ENCODE measurements around the gene PANK4.

PANK4 gene

DNA sequence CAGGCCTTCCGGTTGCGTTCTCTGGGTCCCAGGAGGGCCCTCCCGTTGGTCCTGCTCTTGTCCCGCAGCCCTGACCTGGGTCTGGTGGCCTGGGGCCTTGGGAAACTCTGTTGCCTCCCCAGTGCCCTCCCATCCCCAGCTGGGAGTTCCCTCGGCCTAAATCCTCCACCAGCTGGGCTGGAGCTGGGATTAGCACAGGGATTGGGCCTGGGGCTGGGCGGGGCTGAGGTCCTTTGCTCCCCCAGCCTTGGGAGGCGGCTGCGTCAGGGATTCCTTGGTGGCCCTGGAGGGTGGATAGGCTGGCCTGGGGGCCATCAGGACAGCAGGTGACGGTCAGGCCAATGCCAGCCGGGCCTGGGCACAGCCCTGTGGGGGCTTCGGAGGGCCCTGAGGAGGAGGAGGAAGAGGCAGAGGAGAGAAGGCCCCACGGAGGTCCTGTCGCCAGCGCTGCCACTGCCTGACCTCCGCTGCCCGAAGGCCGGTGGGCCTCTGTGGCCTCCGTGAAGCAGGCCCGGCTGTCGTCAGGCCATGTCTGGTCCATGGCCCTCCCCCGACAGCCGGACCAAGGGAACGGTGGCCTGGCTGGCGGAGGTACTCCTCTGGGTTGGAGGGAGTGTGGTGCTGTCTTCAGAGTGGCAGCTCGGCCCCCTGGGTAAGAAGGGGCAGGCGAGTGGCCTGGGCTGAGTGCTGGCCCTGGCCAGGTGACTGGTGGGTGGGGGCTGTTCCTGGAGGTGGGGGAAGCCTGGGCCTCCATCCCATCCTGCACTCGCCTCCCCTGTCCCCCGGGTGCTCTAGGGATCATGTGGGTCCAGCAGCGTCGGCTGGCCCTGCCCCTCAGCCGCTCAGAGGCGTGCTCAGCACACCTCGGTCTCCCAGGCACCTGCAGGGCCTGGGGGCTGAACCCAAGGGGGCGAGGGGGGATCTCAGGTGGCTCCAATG, 50.1 kb downstream of the PANK4 start, which contains the start of gene PLCH2:
Gene PLCH2, plus strand, starts transcription at position 229 of the 939 bp plus-strand sequence. Its CDS starts 300 bp downstream, at position 529.
- DNase-seq (ENCODE audit: low read depth) = no peak

DNA sequence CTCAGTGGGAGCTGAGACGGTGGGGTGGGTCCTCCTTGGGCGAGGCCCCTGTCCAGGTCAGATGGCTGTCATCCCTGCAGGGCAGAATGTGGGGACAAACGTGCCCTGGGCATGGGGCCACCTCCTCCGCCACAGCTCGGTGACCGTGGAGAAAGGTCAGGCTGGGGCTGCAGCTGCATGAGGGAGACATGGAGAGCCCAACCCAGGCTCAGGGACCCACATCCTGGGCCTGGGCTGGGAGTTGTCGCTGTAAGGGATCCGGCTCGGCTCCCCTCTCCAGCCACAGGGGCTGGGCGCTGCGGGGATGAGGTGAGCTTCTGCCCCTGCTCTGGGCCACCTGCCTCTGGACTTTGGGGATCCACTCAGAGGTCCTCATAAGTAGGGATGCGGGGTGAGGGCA, 50.8 kb downstream of the PANK4 start:
- no peak for DNase-seq (ENCODE audit: low read depth)

DNA sequence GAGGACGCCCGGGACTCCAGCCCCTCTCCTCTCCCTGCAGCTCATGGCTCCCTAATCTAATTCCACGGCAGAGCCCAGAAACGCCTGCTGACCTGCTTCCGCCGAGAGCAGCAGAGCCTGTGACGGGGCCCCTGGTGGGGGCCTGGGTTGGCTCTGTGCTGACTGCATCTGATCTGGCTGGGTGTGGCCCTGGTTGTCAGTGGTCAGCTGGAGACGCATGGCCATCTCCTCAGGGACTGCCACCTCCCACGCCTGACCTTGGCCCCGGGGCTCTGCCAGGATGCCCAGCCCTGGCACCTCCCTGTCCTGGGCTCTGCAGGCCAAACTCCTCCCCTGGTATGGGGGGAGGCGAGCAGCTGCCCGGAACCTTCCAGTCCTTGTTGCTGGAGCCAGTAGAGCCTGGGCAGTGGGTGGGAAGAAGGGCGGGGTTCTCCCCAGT, 51.4 kb downstream of the PANK4 start:
- no peak for DNase-seq (ENCODE audit: low read depth)

DNA sequence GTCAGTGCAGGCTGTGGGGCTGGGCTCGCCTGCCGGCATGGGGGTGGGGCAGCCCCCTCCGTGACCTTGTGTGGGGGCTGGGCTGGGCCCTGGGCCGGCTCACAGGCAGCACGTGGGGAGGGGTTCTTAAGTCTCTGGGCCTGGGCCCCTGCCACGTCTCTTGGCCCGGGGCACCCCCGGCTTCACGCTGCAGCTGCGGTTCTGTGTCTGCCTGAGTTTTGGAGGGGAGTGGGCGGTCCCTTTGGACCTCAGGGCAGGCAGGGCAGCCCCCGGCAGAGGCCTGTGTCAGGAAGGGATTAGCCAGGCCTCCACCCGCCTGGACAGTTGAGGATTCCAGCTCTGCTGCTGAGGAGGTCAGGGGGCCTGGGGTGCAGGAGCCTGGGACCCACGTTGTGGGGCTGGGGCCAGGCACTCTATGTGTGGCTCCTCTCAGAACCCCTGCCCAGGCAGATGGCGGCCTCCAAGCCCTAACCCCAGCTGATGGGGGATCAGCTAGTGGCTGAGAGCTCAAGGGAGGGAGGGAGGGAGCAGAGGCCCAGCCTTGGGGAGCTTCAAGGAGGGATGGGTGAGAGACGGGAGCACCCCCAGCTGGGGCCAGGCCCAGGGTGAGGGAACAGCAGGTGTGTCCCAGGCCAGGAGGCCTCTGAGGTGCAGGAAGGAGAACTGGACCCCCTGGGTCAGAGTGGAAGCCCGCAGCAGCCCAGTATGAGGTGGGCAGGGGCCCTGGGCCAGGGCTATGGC, 52.1 kb downstream of the PANK4 start:
- DNase-seq (ENCODE audit: low read depth) = no peak

DNA sequence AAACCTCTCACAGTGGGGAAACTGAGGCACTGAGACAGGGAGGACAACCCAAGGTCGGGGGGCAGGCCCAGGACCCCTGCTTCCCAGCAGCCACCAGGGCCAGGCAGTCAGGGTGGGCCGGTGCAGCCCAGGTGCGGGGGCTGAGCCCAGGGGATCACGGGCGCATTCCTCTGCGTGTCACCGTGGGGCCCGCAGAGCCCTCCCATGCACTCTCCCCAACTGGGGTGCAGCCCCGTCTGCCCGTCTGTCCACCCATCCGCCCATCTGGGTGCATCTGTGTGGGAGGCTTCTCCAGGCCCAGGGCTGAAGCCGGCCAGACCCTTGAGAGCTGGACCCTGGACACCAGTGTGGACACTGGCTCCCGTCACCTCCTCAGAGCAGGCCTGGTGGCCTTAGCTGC, 53.2 kb downstream of the PANK4 start:
- DNase-seq (ENCODE audit: low read depth) = no peak

DNA sequence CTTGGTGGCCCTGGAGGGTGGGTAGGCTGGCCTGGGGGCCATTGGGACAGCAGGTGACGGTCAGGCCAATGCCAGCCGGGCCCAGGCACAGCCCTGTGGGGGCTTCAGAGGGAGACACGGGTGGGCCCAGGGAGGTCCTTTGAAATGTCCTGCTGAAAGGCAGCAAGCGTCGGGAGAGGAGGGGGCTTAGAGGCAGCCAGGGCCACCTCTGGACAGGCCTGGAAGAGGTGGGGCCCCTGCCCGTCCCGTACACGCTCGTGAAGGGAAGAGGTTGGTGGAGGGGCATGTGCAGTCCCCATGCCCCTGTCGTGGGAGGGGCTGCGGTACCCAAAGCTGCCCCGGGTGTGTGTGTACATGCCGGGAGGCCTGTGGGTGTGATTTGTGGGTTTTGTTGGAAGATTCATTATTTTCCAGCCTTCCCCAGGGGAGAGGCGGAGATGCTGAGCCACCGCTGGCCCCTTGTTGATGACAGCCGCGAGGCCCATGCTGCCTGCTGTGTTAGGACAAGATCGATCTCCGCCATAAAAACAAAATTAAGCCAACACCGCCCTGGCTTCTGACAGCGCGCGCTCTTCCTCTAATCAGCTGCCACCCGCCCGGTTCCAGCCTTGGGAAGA, 53.7 kb downstream of the PANK4 start:
- DNase-seq (ENCODE audit: low read depth) = no peak

DNA sequence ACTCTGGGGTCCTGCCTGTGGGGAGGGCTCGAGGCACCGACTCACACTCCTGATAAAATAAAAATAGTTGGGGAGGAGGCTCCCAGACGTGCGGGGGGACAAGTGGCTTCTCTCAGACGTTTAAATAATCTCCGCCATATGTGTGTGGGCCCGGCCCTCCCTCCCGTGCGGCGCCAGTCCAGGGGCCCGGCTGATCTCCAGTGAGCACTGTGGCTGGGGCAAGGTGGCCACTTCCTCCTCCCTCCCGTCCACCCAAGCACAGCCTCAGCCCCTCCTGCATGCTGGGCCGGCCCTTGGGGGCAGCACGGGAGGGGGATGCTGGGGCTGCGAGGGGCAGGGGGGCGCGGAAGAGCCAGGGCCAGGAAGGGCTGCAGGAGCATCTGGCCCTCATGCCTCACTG, 54.3 kb downstream of the PANK4 start:
- no peak for DNase-seq (ENCODE audit: low read depth)

DNA sequence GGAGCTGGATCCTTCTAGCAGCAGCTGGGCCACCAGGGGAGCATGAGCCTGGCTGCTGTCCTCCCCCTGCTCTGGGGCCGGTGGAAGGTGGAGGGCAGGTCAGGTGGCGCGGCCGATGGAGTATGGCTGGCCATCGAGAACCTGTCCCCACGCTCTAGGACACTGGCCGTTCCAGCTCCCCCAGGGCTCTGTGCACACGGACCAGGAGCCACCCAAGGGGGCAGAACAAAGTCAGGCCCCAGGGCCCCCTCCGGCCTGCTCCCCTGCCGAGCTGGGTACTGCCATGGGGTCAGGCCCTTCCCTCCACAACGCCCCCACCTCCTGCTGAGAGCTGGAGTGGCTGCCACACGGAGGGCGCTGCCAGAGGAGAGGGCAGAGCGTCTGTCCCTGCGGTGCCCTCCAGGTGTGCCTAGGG, 54.8 kb downstream of the PANK4 start:
- no peak for DNase-seq (ENCODE audit: low read depth)

DNA sequence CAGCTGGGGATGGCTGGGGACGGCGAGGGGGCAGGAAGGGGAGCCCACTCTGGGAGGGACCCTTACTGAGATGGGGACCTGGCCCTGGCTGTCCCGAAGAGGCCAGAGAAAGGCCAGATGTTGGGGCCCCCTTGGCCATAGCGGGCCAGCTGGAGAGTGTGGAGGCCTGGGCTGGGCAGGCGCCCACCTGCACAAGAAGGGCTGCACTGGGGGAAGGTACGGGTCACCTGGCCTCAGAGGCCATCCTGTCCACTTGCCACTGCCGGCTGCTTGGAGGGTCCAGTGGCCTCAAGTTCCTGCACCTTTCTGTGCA, 55.3 kb downstream of the PANK4 start:
- no peak for DNase-seq (ENCODE audit: low read depth)

DNA sequence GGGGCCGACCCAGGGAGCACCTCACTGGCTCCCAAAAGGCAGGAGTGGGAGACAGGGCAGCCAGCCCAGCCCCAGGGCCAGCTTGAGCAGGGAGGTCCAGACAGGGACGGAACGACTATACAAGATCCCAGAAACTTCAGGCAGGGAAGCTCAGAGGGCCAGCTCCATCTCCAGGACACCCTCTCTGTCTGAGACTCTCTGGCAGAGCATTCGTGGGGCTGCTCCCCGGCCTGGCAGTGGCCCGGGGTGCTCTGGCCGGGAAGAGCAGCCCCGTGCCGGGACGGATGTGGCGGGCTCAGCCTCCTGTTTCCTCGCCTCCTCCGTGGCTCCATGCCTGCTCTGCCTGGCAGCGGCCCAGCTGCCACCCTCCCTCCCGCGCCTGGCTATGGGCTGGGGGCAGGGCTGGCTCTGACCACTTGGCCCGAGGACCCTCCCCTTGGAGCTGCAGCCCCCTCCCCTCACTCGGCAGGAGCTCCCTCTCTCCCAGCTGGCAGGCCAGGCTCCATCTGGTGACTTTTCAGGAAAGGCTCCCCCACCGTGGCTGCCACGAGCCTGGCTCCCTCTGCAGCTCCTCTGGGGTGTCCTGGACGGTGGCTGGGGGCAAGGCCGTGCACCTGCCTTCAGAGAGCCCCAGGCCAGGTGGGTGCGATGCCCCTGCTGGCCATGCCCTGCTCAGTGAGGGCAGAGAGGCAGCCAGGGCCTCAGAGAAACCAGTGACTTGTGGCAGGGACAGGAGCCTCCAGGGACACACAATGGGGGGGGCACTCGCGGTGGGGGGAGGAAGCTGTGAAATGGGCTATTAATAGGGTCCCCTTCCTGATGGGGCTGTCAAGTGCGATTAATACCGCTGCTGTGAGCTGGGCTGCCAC, 55.9 kb downstream of the PANK4 start:
- DNase-seq (ENCODE audit: low read depth) = no peak

DNA sequence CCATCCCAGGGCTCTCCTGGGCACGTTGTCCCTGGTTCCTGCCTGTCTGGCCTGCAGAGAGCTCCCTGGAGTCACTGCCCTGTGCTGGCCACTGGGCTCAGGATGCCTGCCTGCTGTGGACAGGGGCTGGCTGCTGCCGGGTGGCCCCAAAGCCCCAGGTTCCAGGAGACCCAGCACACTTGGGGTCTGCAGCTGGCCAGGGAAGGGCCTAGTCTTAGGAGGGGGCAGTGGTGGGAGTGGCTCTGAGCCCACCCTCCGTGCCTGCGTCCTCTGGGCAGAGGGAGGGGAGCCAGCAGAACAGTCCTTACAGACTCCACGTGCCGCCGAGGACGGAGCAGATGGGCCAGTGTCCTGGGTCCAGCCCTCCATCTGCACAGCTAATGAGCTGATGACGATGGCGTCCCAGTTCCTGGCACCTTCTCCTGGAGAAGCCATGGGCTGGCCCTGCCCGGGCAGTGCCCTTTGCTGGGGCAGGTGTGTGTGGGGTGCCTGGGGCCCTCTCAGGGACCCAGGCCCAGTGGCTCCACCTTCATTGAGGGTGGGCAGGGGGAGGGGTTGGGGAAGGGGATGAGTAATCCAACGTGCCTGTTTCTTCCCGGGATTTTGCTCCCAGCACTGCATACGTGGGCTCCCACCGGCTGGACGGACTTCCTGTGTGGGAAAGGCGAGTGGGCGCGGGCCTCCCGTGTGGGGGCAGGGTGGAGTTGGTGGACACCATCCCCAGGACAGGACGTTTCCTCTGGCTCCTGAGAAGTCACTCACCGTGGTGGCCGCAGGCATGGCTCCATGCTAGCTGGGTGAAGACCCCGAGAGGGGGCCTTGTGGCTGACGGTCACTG, 57.1 kb downstream of the PANK4 start:
- no peak for DNase-seq (ENCODE audit: low read depth)

DNA sequence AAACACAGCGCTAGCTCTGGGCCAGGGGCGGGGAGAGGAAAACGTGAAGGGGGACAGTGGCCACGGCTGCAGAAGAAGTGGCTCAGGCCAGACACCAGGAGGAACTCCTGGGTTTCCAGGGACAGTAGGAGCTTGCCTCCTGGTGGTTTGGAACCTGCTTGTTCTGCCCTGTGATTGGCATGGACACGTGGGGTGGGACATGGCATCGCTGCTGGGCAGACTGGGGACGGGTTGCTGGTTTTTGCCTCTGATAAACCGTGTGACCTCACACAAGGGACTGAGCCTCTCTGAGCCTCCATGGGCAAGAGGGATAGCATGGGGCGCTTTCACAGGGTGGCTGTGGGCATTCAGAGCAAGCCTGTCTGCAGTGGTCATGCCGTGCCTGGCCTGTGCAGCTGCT, 57.9 kb downstream of the PANK4 start:
- DNase-seq (ENCODE audit: low read depth) = no peak

DNA sequence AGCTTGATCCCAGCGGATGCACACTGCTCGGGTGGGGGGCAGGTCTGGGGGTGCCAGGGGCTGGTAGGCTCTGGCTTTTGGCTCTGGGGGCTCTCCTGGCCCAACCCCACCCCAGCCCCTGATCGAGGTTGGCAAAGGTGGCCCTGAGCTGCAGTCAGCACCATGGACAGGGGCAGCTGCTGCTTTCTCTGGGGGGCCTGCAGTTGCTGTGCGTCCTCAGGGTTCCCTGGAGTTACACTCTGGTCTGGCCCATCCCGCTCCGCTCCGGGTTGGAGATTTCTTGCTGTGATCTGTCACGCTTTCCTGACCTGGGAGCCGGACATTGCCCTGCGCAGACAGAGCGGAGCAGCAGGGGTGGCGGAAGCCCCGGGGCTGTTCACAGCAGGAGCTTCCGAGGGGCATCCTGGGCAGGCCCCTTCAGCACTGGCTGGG, 58.3 kb downstream of the PANK4 start:
- no peak for DNase-seq (ENCODE audit: low read depth)

DNA sequence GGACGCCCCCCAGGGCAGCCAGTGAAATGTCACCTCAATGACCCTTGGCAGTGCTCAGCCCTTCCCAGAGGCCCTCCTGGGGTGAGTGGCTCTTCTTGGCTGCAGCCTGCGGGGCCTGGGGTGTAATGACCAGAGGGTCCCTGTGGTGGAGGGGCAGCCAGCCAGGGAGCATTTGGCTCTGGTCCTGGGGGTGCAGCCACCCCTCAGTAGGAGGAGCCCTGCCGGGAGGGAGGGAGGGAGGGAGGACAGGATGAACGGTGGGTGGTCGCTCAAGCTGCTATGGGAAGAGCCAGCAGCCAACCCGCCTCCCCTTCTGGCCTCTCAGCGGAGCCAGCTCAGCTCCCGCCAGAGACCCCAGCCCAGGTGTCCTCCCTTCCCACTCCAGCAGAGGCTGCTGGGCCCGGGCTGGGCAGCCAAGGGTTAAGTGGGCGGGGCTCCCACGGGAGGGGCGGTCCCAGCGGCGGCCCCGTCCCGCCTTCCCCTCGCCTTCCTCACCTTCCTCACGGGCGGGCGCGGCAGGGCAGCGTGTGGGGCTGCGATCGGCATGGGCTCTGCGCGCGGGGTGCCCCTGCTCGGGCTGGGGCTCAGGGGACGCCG, 59.3 kb downstream of the PANK4 start:
- no peak for DNase-seq (ENCODE audit: low read depth)

DNA sequence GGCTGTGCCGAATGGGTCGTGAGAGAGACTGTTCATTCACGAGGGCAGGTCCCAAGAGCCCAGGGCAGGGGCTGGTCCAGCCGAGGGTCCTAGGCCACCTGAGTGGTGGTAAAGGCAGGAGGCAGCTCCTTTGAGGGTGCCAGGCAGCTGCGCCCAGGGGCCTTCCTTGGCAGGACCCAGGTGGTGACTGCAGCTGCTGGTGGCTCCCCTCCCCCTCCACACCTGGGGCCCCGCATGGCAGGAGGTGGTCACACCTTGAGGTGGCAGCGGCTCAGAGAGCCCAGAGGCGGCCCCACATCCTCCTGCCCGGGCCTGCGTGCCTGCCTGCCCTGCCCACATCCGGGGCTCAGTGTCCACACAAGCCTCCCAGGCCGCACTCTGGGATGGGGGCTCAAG, 60.1 kb downstream of the PANK4 start:
- no peak for DNase-seq (ENCODE audit: low read depth)

DNA sequence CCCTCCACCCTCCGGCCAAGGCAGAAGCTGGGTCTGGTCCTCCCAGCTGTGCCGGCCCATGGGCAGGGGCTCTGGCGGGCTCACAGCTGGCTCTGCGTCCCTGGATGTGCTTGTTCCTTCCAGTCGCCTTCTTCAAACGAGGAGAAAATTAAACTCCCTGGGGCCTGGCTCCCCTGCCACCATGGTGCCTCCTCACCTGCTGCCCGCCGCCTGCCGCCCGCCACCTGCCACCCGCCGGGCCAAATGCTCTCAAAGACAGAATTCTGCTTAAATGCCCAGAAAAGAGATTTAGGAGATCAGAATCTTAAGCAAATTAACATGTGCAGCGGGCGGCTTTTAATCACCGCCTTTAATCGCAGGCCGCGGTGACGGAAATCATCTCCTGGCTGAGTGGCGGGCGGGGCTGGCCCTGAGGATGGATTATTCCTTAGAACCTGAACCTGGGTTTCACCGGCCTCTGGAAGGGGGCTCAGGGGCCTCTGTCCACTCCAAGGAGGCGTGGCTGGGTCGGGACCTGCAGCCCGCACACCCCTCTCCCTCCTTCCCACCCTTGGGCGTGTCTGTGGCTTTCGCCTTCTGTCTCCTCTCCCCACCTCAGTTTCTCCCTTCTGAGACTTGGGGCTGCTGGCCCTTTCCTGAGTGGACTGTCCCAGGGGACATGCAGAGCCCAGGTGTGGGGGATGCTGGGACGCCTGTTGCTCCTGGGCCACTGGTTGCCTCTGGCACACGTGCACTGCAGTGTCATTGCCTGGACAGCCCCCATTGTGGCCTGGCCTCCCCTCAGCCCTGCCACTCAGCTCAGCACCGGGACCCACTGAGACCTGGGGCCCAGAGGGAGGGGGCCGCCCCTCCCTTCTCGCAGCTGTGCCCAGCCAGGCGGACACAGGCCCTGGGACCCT, 60.8 kb downstream of the PANK4 start:
- no peak for DNase-seq (ENCODE audit: low read depth)

DNA sequence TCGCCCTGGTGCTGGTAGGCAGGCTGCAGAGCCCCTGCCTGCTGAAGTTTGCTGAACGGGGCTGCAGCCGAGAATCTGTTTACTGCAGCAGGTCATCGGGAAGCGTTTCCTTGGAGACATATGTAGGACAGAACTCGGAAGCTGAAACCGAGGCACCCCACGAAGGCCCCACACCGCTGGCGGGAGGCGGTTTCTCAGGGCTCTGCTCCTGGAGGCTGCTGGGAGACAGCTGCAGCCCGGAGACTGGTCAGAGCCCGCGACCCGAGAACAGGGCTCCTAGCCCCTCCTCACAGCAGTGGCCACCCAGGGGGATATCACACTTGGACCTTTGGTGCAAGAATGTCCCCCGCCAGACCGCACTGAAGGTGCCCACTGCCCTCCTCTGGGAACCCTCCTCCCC, 63.0 kb downstream of the PANK4 start:
- DNase-seq (ENCODE audit: low read depth) = no peak

DNA sequence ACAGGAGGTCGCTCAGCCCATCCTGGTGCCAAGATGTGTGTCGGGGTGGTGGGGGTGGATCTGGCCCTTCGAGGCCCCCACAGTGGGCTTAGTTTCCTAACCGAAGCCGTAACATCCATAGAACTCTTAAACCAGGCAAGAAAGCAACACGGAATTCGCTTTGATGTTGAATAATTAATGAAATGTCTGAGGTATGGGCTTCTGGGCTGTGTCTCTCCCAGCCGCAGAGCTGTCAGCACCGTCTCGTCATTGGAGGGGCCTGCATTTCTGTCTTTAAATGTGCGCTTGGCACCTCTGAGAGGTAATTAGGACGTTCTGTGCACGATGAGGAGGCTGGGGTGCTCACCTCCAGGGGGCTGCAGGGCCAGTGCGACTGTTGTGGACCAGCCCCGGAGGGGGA, 63.6 kb downstream of the PANK4 start:
- no peak for DNase-seq (ENCODE audit: low read depth)

DNA sequence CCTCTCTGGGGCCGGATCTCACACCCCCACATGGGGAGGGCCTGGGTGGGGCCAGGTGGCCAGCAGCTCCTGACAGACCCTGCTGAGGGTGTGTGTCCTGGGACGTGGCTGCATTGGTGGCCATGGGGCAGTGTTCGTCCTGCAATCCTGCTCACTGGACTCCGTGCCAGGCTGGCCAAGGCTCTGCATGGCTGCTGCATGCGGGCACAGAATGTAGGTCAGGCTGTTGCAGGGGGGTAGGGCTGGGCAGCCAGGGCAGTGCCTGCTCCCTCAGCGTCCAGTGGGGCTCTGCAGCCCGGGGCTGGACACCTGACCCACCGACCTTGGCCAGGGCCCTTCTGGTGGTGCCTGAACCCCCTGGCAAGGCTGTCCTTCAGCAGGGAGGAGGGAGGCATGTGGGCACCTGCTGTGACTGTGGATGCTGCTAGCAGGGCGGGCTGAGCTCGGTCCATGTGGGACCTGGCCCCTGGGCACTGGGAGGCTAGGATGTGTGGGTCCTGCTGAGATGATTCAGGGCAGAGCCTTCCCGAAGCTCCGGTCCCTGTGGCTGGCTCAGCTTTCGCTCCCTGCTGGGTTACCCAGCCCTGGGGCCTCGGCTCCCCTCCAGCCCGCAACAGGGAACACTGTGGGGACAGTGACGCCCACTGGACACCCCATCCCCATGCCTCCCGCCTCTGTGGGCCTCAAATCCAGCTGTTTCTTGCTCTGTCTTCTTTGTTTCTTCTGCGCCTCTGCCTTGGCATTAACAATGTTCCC, 65.2 kb downstream of the PANK4 start:
- no peak for DNase-seq (ENCODE audit: low read depth)

Measured in CMK (cell line).